ENCODE data around the gene SHROOM3. TPM values are rescaled to one million over a fixed set of nuclear protein-coding genes. Genes with fewer than 3 reads are reported as not detected.

SHROOM3 gene
- total and polyA plus RNA-seq, 2 donors (not counting 1 experiment from before 2014, with no cell fraction given), result 0.91 to 1.5 TPM

- ATAC-seq (ENCODE audit: low read depth), result no peak
- no peak for TF ChIP-seq CTCF (IDR thresholded peaks at IDR 0.05)
- TF ChIP-seq EZH2 (IDR thresholded peaks at IDR 0.05; ENCODE audit: borderline replicate concordance, insufficient read depth, low read depth, low read length, poor library complexity, severe bottlenecking), result no peak
- no peaks in the 10 kb centered on the region for H3K79me2 ChIP-seq (ENCODE audit: control insufficient read depth, insufficient read depth, low read length)
- H3K9me3 ChIP-seq (ENCODE audit: control extremely low read depth in 1 of 3, control insufficient read depth in 2 of 3, insufficient read depth in 1 of 3, low read length in 2 of 3), result peaks cover 0 to 6% (median 0%) of the 10 kb centered on the region in 3 donors
- Mint-ChIP-seq H3K27ac (no peak overlapping the region), H3K27me3 (peaks cover 14% of the 10 kb centered on the region), H3K4me1 (peaks cover 4% of the 10 kb centered on the region), H3K9me3 (ENCODE audit: insufficient read depth) (no peaks in the 10 kb centered on the region), H3K4me3 (no peak overlapping the region)
- intact Hi-C loops (cut with micrococcal nuclease), result no loop called here
- no peak overlapping the region for H3K9ac ChIP-seq (ENCODE audit: low read length)
- CTCF ChIA-PET, result interaction anchor here (1.2 kb wide), 1 partner anchor 79 kb away, joined by 3 read pairs; no protein-coding TSS in a partner anchor
- H3K4me3 ChIP-seq (ENCODE audit: control extremely low read depth in 1 of 5, extremely low read depth in 1 of 5, insufficient read depth in 1 of 5, low read depth in 2 of 5, low read length in 4 of 5), result no peak overlapping the region
- no peak overlapping the region for H2AFZ ChIP-seq (ENCODE audit: insufficient read depth, low read depth, low read length, poor library complexity, severe bottlenecking)
- no peak for DNase-seq
- 78% methylated on average over 1 of the region's 2 CpGs for WGBS (ENCODE audit: insufficient coverage)
- POLR2A ChIA-PET, result no interaction called here
- no peak overlapping the region for H3K4me2 ChIP-seq (replicated peaks; ENCODE audit: low read depth, low read length, poor library complexity, severe bottlenecking)
- H3K27ac ChIP-seq (ENCODE audit: low read length in 2 of 2), result no peak overlapping the region
- peaks cover 4 to 5% of the 10 kb centered on the region in 2 donors for H3K4me1 ChIP-seq (ENCODE audit: control insufficient read depth in 2 of 2, insufficient read depth in 2 of 2, low read length in 2 of 2)
- H4K20me1 ChIP-seq (ENCODE audit: control insufficient read depth, insufficient read depth, low read length, poor library complexity, severe bottlenecking), result no peaks in the 10 kb centered on the region
- no peaks in the 10 kb centered on the region for H3K36me3 ChIP-seq (replicated peaks in 1 of 2; ENCODE audit: control extremely low read depth in 1 of 2, control insufficient read depth in 1 of 2, extremely low read depth in 1 of 2, insufficient read depth in 2 of 2, low read length in 1 of 2)
- peaks cover 0 to 3% (median under 1%) of the 10 kb centered on the region in 4 experiments for H3K27me3 ChIP-seq (replicated peaks in 1 of 4; ENCODE audit: control extremely low read depth in 1 of 4, control insufficient read depth in 3 of 4, insufficient read depth in 4 of 4, low read length in 3 of 4)
These were observed 8.8 kb upstream of the SHROOM3 start for GRCh38 chr4:76426272-76426671.

- Histone ChIP-seq H3K9me3 (ENCODE audit: control extremely low read depth in 1 of 3, control insufficient read depth in 2 of 3, insufficient read depth in 1 of 3, low read length in 2 of 3) (no peaks in the 10 kb centered on the region), H3K4me1 (ENCODE audit: control insufficient read depth in 2 of 2, insufficient read depth in 2 of 2, low read length in 2 of 2) (peaks cover 0 to 4% of the 10 kb centered on the region in 2 donors), H3K4me2 (replicated peaks; ENCODE audit: low read depth, low read length, poor library complexity, severe bottlenecking) (no peak overlapping the region), H3K27ac (ENCODE audit: low read length in 2 of 2) (no peak overlapping the region), H3K4me3 (ENCODE audit: control extremely low read depth in 1 of 5, extremely low read depth in 1 of 5, insufficient read depth in 1 of 5, low read depth in 2 of 5, low read length in 4 of 5) (no peak overlapping the region), H3K36me3 (replicated peaks in 1 of 2; ENCODE audit: control extremely low read depth in 1 of 2, control insufficient read depth in 1 of 2, extremely low read depth in 1 of 2, insufficient read depth in 2 of 2, low read length in 1 of 2) (no peaks in the 10 kb centered on the region), H3K9ac (ENCODE audit: low read length) (no peak overlapping the region), H3K27me3 (replicated peaks in 1 of 4; ENCODE audit: control extremely low read depth in 1 of 4, control insufficient read depth in 3 of 4, insufficient read depth in 4 of 4, low read length in 3 of 4) (no peaks in the 10 kb centered on the region), H3K79me2 (ENCODE audit: control insufficient read depth, insufficient read depth, low read length) (no peaks in the 10 kb centered on the region), H2AFZ (ENCODE audit: insufficient read depth, low read depth, low read length, poor library complexity, severe bottlenecking) (no peak overlapping the region), H4K20me1 (ENCODE audit: control insufficient read depth, insufficient read depth, low read length, poor library complexity, severe bottlenecking) (no peaks in the 10 kb centered on the region)
- H3K27me3 Mint-ChIP-seq, result peaks cover 5% of the 10 kb centered on the region
- intact Hi-C loops (cut with micrococcal nuclease), result loop anchor here (2.0 to 10.0 kb wide), 4 partner anchors 613 to 1005 kb away; no protein-coding TSS in a partner anchor
- H3K27ac Mint-ChIP-seq, result no peak overlapping the region
- H3K4me3 Mint-ChIP-seq, result no peak overlapping the region
- ChIA-PET POLR2A (no interaction called here), CTCF (interaction anchor here (0.6 to 8.0 kb wide), 7 partner anchors 9 to 774 kb away, joined by 3 to 179 read pairs (median 19); partner anchors contain the start of gene CCDC158)
- no CpG with 5 or more reads among the region's 1 CpG for WGBS (ENCODE audit: insufficient coverage)
- DNase-seq (no peak), ATAC-seq (ENCODE audit: low read depth) (no peak)
- peaks cover 7% of the 10 kb centered on the region for H3K4me1 Mint-ChIP-seq
- TF ChIP-seq EZH2 (IDR thresholded peaks at IDR 0.05; ENCODE audit: borderline replicate concordance, insufficient read depth, low read depth, low read length, poor library complexity, severe bottlenecking) (no peak), CTCF (IDR thresholded peaks at IDR 0.05) (no peak)
- no peaks in the 10 kb centered on the region for H3K9me3 Mint-ChIP-seq (ENCODE audit: insufficient read depth)
These were observed 5.4 kb upstream of the SHROOM3 start for GRCh38 chr4:76429636-76430035.
